Measurements from ENCODE around the gene ATP1B3. TPM values are rescaled to one million over a fixed set of nuclear protein-coding genes. Genes with fewer than 3 reads are reported as not detected.
A peak's percentile ranks its signal among the peaks of the same experiment; 100 is the strongest.

ATP1B3 gene
- total RNA-seq, 1 experiment from 2014 or later = 167 TPM

DNA sequence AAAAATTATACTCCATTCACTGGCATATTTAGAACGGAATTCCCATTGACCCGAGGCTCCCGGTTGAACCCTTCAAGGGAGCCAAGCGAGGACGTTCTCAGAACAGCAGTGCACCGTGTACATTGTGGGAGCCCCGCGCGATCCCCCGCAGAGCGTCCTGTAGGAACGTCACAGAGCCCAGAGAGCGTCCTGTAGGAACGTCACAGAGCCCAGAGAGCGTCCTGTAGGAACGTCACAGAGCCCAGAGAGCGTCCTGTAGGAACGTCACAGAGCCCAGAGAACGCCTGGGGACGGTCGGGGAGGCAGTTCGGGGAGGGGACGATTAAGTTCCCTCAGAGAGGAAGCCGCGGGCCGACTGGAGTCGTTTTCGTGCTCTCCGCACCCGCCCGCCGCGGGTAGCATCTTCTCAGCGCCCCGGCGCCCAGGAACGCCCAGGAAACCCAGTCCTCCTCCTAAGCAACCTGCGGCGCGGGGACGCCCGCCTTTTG, 506 bp upstream of the ATP1B3 start:
- intact Hi-C loops (cut with micrococcal nuclease; ENCODE audit: unreplicated experiment) = loop anchor here (2.0 to 10.0 kb wide), 3 partner anchors 137 to 641 kb away; partner anchors contain the start of genes PXYLP1 and RNF7
- Histone ChIP-seq H3K27ac (ENCODE audit: low read depth, low read length, poor library complexity, severe bottlenecking) (peak overlapping the region; percentile 97), H3K4me3 (ENCODE audit: low read depth, low read length, poor library complexity, severe bottlenecking) (peak overlapping the region; percentile 99), H3K36me3 (ENCODE audit: insufficient read depth, low read length, poor library complexity, severe bottlenecking) (no peaks in the 10 kb centered on the region), H3K4me1 (ENCODE audit: insufficient read depth, low read length, poor library complexity, severe bottlenecking) (peaks cover 23% of the 10 kb centered on the region), H3K27me3 (replicated peaks; ENCODE audit: insufficient read depth, low read depth, low read length, poor library complexity) (no peaks in the 10 kb centered on the region), H3K9me3 (ENCODE audit: low read depth, low read length, poor library complexity, severe bottlenecking) (no peaks in the 10 kb centered on the region)
- POLR2A ChIA-PET (ENCODE audit: low non-redundant PET) = interaction anchor here (0.8 kb wide), 1 partner anchor 269 kb away, joined by 3 read pairs; no protein-coding TSS in a partner anchor
- no TSS peak for BruUV-seq (replicated peaks)
- TF ChIP-seq, protein P1, sequence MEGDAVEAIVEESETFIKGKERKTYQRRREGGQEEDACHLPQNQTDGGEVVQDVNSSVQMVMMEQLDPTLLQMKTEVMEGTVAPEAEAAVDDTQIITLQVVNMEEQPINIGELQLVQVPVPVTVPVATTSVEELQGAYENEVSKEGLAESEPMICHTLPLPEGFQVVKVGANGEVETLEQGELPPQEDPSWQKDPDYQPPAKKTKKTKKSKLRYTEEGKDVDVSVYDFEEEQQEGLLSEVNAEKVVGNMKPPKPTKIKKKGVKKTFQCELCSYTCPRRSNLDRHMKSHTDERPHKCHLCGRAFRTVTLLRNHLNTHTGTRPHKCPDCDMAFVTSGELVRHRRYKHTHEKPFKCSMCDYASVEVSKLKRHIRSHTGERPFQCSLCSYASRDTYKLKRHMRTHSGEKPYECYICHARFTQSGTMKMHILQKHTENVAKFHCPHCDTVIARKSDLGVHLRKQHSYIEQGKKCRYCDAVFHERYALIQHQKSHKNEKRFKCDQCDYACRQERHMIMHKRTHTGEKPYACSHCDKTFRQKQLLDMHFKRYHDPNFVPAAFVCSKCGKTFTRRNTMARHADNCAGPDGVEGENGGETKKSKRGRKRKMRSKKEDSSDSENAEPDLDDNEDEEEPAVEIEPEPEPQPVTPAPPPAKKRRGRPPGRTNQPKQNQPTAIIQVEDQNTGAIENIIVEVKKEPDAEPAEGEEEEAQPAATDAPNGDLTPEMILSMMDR (conservative IDR thresholded peaks at IDR 0.05; ENCODE audit: low read depth, low read length) = no peak
- TF ChIP-seq EZH2 (IDR thresholded peaks at IDR 0.05; ENCODE audit: borderline replicate concordance, low read depth, low read length, poor library complexity, severe bottlenecking) = no peak
- CTCF ChIA-PET = no interaction called here
- peak; percentile 85 for DNase-seq (ENCODE audit: low spot score)

DNA sequence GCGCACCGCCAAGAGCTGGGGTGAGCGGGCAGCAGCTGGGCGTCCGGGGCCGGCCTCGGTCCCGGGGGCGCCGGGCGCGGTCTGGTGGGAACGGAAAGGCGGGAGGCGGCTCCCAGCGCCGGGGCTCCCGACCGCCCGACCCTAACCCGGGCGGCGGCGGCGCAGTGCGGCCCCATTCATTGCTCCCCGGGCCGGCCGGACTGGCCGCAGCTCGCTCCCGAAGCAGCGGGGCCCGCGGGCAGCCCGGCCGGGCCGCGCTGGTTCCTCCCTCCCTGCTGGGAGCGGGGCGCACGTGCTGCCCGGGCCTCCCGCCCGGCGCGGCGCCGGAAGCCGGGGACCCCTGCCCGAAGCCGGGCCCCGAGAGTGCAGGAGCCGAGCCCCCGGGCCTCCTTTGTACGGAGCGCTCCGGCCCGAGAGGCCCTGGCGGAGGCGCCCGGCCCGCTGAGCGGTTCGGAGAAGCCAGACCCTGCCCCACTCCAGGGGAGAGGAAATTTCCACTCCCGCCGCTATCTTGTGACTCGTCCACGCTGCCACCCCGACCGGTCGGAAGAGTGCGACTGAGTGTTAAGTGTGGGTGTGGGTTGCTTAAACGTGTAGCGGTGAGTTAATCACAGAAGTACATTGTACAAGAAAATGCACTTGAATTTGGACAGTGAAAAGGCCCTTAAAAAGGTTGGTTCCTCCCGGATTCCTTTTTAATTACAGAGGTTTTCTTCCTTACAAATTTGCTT, 613 bp downstream of the ATP1B3 start:
- BruUV-seq (replicated peaks) = no TSS peak
- H3K27ac ChIP-seq (ENCODE audit: low read depth, low read length, poor library complexity, severe bottlenecking) = peak overlapping the region; percentile 97
- CTCF ChIA-PET = interaction anchor here (0.6 kb wide), 1 partner anchor 206 kb away, joined by 4 read pairs; no protein-coding TSS in a partner anchor
- H3K36me3 ChIP-seq (ENCODE audit: insufficient read depth, low read length, poor library complexity, severe bottlenecking) = no peaks in the 10 kb centered on the region
- peaks cover 33% of the 10 kb centered on the region for H3K4me1 ChIP-seq (ENCODE audit: insufficient read depth, low read length, poor library complexity, severe bottlenecking)
- peak; percentile 60 for DNase-seq (ENCODE audit: low spot score)
- H3K27me3 ChIP-seq (replicated peaks; ENCODE audit: insufficient read depth, low read depth, low read length, poor library complexity) = no peaks in the 10 kb centered on the region
- intact Hi-C loops (cut with micrococcal nuclease; ENCODE audit: unreplicated experiment) = loop anchor here (2.0 to 10.0 kb wide), 3 partner anchors 138 to 642 kb away; partner anchors contain the start of genes PXYLP1 and RNF7
- no peaks in the 10 kb centered on the region for H3K9me3 ChIP-seq (ENCODE audit: low read depth, low read length, poor library complexity, severe bottlenecking)
- H3K4me3 ChIP-seq (ENCODE audit: low read depth, low read length, poor library complexity, severe bottlenecking) = peak overlapping the region; percentile 99
- POLR2A ChIA-PET (ENCODE audit: low non-redundant PET) = interaction anchor here (0.8 kb wide), 1 partner anchor 268 kb away, joined by 3 read pairs; no protein-coding TSS in a partner anchor
- TF ChIP-seq EZH2 (IDR thresholded peaks at IDR 0.05; ENCODE audit: borderline replicate concordance, low read depth, low read length, poor library complexity, severe bottlenecking) = no peak
- TF ChIP-seq, protein P1 (conservative IDR thresholded peaks at IDR 0.05; ENCODE audit: low read depth, low read length) = no peak

DNA sequence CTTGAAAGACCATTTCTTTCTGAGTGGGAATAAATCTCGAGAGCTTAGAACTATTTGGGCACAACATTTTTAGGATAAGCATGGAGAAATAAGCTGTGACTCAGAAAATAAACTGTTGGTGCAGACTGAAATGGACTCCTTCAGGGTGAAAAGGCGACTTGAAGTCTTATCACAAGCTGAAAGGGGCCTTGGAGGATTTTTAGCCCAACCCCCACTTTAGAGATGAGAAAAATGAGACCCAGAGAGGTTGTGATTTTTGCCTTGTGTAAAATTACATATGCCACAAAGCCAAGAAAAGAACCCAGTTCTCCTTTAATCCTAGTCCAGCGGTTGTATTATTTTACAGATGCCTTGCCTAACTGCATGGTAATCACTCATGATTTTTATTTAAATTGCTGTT, 1.5 kb downstream of the ATP1B3 start:
- intact Hi-C loops (cut with micrococcal nuclease; ENCODE audit: unreplicated experiment) = loop anchor here (2.0 to 10.0 kb wide), 3 partner anchors 139 to 643 kb away; partner anchors contain the start of genes PXYLP1 and RNF7
- H3K36me3 ChIP-seq (ENCODE audit: insufficient read depth, low read length, poor library complexity, severe bottlenecking) = no peaks in the 10 kb centered on the region
- H3K9me3 ChIP-seq (ENCODE audit: low read depth, low read length, poor library complexity, severe bottlenecking) = no peaks in the 10 kb centered on the region
- peak overlapping the region; percentile 97 for H3K27ac ChIP-seq (ENCODE audit: low read depth, low read length, poor library complexity, severe bottlenecking)
- TF ChIP-seq, protein P1 (conservative IDR thresholded peaks at IDR 0.05; ENCODE audit: low read depth, low read length) = no peak
- no peak for TF ChIP-seq EZH2 (IDR thresholded peaks at IDR 0.05; ENCODE audit: borderline replicate concordance, low read depth, low read length, poor library complexity, severe bottlenecking)
- H3K27me3 ChIP-seq (replicated peaks; ENCODE audit: insufficient read depth, low read depth, low read length, poor library complexity) = no peaks in the 10 kb centered on the region
- TSS peak; percentile 44 for BruUV-seq (replicated peaks)
- peaks cover 33% of the 10 kb centered on the region for H3K4me1 ChIP-seq (ENCODE audit: insufficient read depth, low read length, poor library complexity, severe bottlenecking)
- H3K4me3 ChIP-seq (ENCODE audit: low read depth, low read length, poor library complexity, severe bottlenecking) = peak overlapping the region; percentile 99
- peak; percentile 46 for DNase-seq (ENCODE audit: low spot score)
- CTCF ChIA-PET = no interaction called here
- POLR2A ChIA-PET (ENCODE audit: low non-redundant PET) = no interaction called here
